Mucosa of descending colon (tissue), 3 donors: ENCODE results near the gene ZXDC. TPM values are rescaled to one million over a fixed set of nuclear protein-coding genes. Genes with fewer than 3 reads are reported as not detected.

Experiments
- ATAC-seq: fragments of 200-7000 bp; cut with Tn5 transposase; one replicate; pipeline ENCODE4 v1.9.1; 2020; ENCODE audit warnings: mild to moderate bottlenecking, moderate library complexity
- DNase-seq, 3 donors: peaks; one replicate each; pipeline ENCODE4 v3.0.0-alpha.2; 2020
- H3K36me3 ChIP-seq: fragments of 200-600 bp; one replicate; pipeline ENCODE4 v1.8.0; 2021; ENCODE audit warnings: low read depth, mild to moderate bottlenecking
- H3K4me1 ChIP-seq: fragments of 200-600 bp; one replicate; pipeline ENCODE4 v1.8.0; 2021; ENCODE audit warnings: low read depth, mild to moderate bottlenecking
- H3K4me3 ChIP-seq: fragments of 200-600 bp; one replicate; pipeline ENCODE4 v1.8.0; 2021; ENCODE audit warnings: mild to moderate bottlenecking
- H3K9me3 ChIP-seq: fragments of 200-600 bp; one replicate; pipeline ENCODE4 v1.8.0; 2021; ENCODE audit warnings: mild to moderate bottlenecking
- CTCF ChIP-seq: fragments of 200-600 bp; IDR thresholded peaks from one replicate; pipeline ENCODE4 v1.8.0; 2022; ENCODE audit warnings: antibody characterized with exemption, mild to moderate bottlenecking
- intact Hi-C, 2 donors: fragments of 100-400 bp; cut with DNase I in 1 of 2; cut with micrococcal nuclease in 1 of 2; formaldehyde crosslinking; loops; one replicate each; pipeline versions ENCODE4 v1.11.0 to v1.11.1; 2022; cut with DNase I, micrococcal nuclease
- total RNA-seq, 3 donors: library from RNA; stranded (reverse); fragmentation: NEBNext Ultra II Directional in 2 of 3; extraction: Animal tissue kit (Norgen Biotek cat#: 25700) in 2 of 3; gene quantifications; one replicate each; pipeline versions ENCODE4 v1.2.1 to v1.2.4, GENCODE V29; 2021 to 2023
- donor health status: DM: no; HTN: no; CAD: no; lungs with moderate emphysema.
- donor health status: DM: no; HTN: no; CAD: no.
- donor health status: DM: no; HTN: yes; CAD: no.

ZXDC gene
- total RNA-seq, 3 donors from 2014 or later: 28.7 to 39.4 (median 37.7) TPM

GRCh38 chr3:126508564-126508964 is 32.9 kb upstream of the ZXDC start:
- intact Hi-C loops: no loop called here
- Histone ChIP-seq H3K4me1 (no peaks in the 10 kb centered on the region), H3K9me3 (no peaks in the 10 kb centered on the region), H3K4me3 (no peak overlapping the region), H3K36me3 (no peaks in the 10 kb centered on the region)
- DNase-seq (no peak), ATAC-seq (no peak)
- no peak for TF ChIP-seq CTCF

GRCh38 chr3:126507886-126508285 is 32.2 kb upstream of the ZXDC start:
- TF ChIP-seq CTCF: no peak
- intact Hi-C loops: no loop called here
- no peak overlapping the region for H3K4me3 ChIP-seq
- no peaks in the 10 kb centered on the region for H3K4me1 ChIP-seq
- ATAC-seq: no peak
- no peaks in the 10 kb centered on the region for H3K36me3 ChIP-seq
- no peaks in the 10 kb centered on the region for H3K9me3 ChIP-seq
- no peak for DNase-seq

GRCh38 chr3:126503701-126504100 is 28.0 kb upstream of the ZXDC start:
- Histone ChIP-seq H3K4me3 (no peak overlapping the region), H3K9me3 (no peaks in the 10 kb centered on the region), H3K4me1 (no peaks in the 10 kb centered on the region), H3K36me3 (no peaks in the 10 kb centered on the region)
- no peak for DNase-seq
- no peak for TF ChIP-seq CTCF
- no peak for ATAC-seq
- intact Hi-C loops: no loop called here

- intact Hi-C loops: no loop called here
- H3K36me3 ChIP-seq: no peaks in the 10 kb centered on the region
- ATAC-seq: no peak
- no peaks in the 10 kb centered on the region for H3K9me3 ChIP-seq
- DNase-seq: no peak
- H3K4me1 ChIP-seq: no peaks in the 10 kb centered on the region
- no peak for TF ChIP-seq CTCF
- H3K4me3 ChIP-seq: no peak overlapping the region
Observed at GRCh38 chr3:126502656-126503055, 27.0 kb upstream of the ZXDC start.

- Histone ChIP-seq H3K4me3 (peak overlapping the region; percentile 1), H3K36me3 (no peaks in the 10 kb centered on the region), H3K4me1 (no peaks in the 10 kb centered on the region), H3K9me3 (no peaks in the 10 kb centered on the region)
- intact Hi-C loops: no loop called here
- DNase-seq: no peak
- ATAC-seq: no peak
- no peak for TF ChIP-seq CTCF
Observed at GRCh38 chr3:126501736-126502135, 26.0 kb upstream of the ZXDC start.

GRCh38 chr3:126501054-126501453 is 25.4 kb upstream of the ZXDC start:
- TF ChIP-seq CTCF: no peak
- Histone ChIP-seq H3K36me3 (no peaks in the 10 kb centered on the region), H3K9me3 (no peaks in the 10 kb centered on the region), H3K4me1 (no peaks in the 10 kb centered on the region), H3K4me3 (no peak overlapping the region)
- DNase-seq (peak in 1 of 3 donors; percentile 35), ATAC-seq (no peak)
- intact Hi-C loops: no loop called here
